Activated CD8-positive, alpha-beta T cell treated with anti-CD3 and anti-CD28 coated beads for 36 hours (primary cell): ENCODE results near the gene HTRA3. TPM values are rescaled to one million over a fixed set of nuclear protein-coding genes. Genes with fewer than 3 reads are reported as not detected.

Experiments
- ATAC-seq: fragments of 200-7000 bp; cut with Tn5 transposase; one replicate; pipeline ENCODE4 v1.10.0; 2021; ENCODE audit warnings: mild to moderate bottlenecking, moderate library complexity
- CTCF ChIA-PET: fragments of 350-600 bp; sonication (Branson Sonifier 250); formaldehyde crosslinking; loops from one replicate; lab custom pipeline; 2021; ENCODE audit warnings: antibody characterized with exemption; lab: Charles Lee
- POLR2A ChIA-PET: fragments of 350-600 bp; sonication (Branson Sonifier 250); formaldehyde crosslinking; loops from one replicate; lab custom pipeline; 2021; ENCODE audit warnings: antibody characterized with exemption; lab: Charles Lee
- DNase-seq: peaks from one replicate; pipeline ENCODE4 v3.0.0-alpha.2; 2020
- H3K27ac Mint-ChIP-seq: one replicate; pipeline ENCODE4 v1.8.0; 2021; ENCODE audit warnings: mild to moderate bottlenecking, mixed read lengths
- H3K27me3 Mint-ChIP-seq: one replicate; pipeline ENCODE4 v1.8.0; 2021; ENCODE audit warnings: mixed read lengths
- H3K36me3 Mint-ChIP-seq: one replicate; pipeline ENCODE4 v1.8.0; 2021; ENCODE audit warnings: low read depth, mixed read lengths
- H3K4me1 Mint-ChIP-seq: one replicate; pipeline ENCODE4 v1.8.0; 2021; ENCODE audit warnings: low read depth, mixed read lengths
- H3K4me3 Mint-ChIP-seq: one replicate; pipeline ENCODE4 v1.8.0; 2021; ENCODE audit warnings: mild to moderate bottlenecking, moderate library complexity, mixed read lengths
- H3K9me3 Mint-ChIP-seq: one replicate; pipeline ENCODE4 v1.8.0; 2021; ENCODE audit warnings: mixed read lengths
- CTCF ChIP-seq: fragments of 200-600 bp; IDR thresholded peaks from one replicate; pipeline ENCODE4 v1.8.0; 2022; ENCODE audit warnings: antibody characterized with exemption, mild to moderate bottlenecking
- intact Hi-C: fragments of 100-400 bp; cut with micrococcal nuclease; formaldehyde crosslinking; loops from one replicate; pipeline ENCODE4 v1.10.0; 2022
- total RNA-seq, 2 experiments: library from RNA; stranded (reverse); gene quantifications; one replicate each; pipeline ENCODE4 v1.2.3, GENCODE V29; 2021

The HTRA3 gene
- total RNA-seq, 2 experiments from 2014 or later, result 0.11 TPM; not detected in 1

GRCh38 chr4:8252301-8253173 lies 17.0 kb upstream of the HTRA3 start:
- H3K27me3 Mint-ChIP-seq, result no peaks in the 10 kb centered on the region
- no peak for ATAC-seq
- H3K36me3 Mint-ChIP-seq, result no peaks in the 10 kb centered on the region
- no peak for TF ChIP-seq CTCF
- CTCF ChIA-PET, result interaction anchor here (0.9 kb wide), 1 partner anchor 11 kb away, joined by 3 read pairs; no protein-coding TSS in a partner anchor
- POLR2A ChIA-PET, result no interaction called here
- DNase-seq, result no peak
- H3K9me3 Mint-ChIP-seq, result no peaks in the 10 kb centered on the region
- no peak overlapping the region for H3K4me3 Mint-ChIP-seq
- H3K27ac Mint-ChIP-seq, result no peak overlapping the region
- H3K4me1 Mint-ChIP-seq, result no peaks in the 10 kb centered on the region
- intact Hi-C loops, result no loop called here

- POLR2A ChIA-PET, result no interaction called here
- intact Hi-C loops, result no loop called here
- no peaks in the 10 kb centered on the region for H3K9me3 Mint-ChIP-seq
- ATAC-seq, result no peak
- DNase-seq, result no peak
- no peaks in the 10 kb centered on the region for H3K36me3 Mint-ChIP-seq
- no peaks in the 10 kb centered on the region for H3K27me3 Mint-ChIP-seq
- CTCF ChIA-PET, result no interaction called here
- TF ChIP-seq CTCF, result no peak
- H3K4me3 Mint-ChIP-seq, result no peak overlapping the region
- H3K4me1 Mint-ChIP-seq, result no peaks in the 10 kb centered on the region
- H3K27ac Mint-ChIP-seq, result no peak overlapping the region
Measured at GRCh38 chr4:8254076-8254475, 15.5 kb upstream of the HTRA3 start.

- ATAC-seq, result no peak
- Mint-ChIP-seq H3K27me3 (no peaks in the 10 kb centered on the region), H3K27ac (no peak overlapping the region), H3K9me3 (no peaks in the 10 kb centered on the region), H3K4me3 (no peak overlapping the region), H3K4me1 (no peaks in the 10 kb centered on the region), H3K36me3 (no peaks in the 10 kb centered on the region)
- intact Hi-C loops, result no loop called here
- no peak for TF ChIP-seq CTCF
- ChIA-PET CTCF (no interaction called here), POLR2A (no interaction called here)
- DNase-seq, result no peak
Measured at GRCh38 chr4:8255698-8256441, 13.7 kb upstream of the HTRA3 start.

GRCh38 chr4:8257854-8258253 lies 11.7 kb upstream of the HTRA3 start:
- ATAC-seq (no peak), DNase-seq (no peak)
- TF ChIP-seq CTCF, result no peak
- Mint-ChIP-seq H3K4me1 (no peaks in the 10 kb centered on the region), H3K36me3 (no peaks in the 10 kb centered on the region), H3K9me3 (no peaks in the 10 kb centered on the region), H3K4me3 (no peak overlapping the region), H3K27ac (no peak overlapping the region), H3K27me3 (no peaks in the 10 kb centered on the region)
- intact Hi-C loops, result no loop called here
- CTCF ChIA-PET, result no interaction called here
- POLR2A ChIA-PET, result no interaction called here
